Gastrocnemius medialis (tissue), 4 donors: Measurements from ENCODE around the gene M6PR. TPM values are rescaled to one million over a fixed set of nuclear protein-coding genes. Genes with fewer than 3 reads are reported as not detected.
A peak's percentile ranks its signal among the peaks of the same experiment; 100 is the strongest.

ENCODE experiments used
- ATAC-seq, 2 donors: fragments of 150-250 bp; one replicate each; pipeline ENCODE4 v1.9.1; 2016
- DNase-seq, 2 donors: peaks; one replicate each; pipeline ENCODE4 v3.0.0-alpha.2; 2019
- H3K27ac ChIP-seq, 4 donors: fragments of 200-600 bp; sonication (generic); 1 replicate in 1 of 4; 2 replicates in 3 of 4; pipeline ENCODE4 v1.5.1; 2016 to 2018; ENCODE audit warnings: mild to moderate bottlenecking in 2 of 4, moderate library complexity in 1 of 4
- H3K27me3 ChIP-seq, 3 donors: fragments of 200-600 bp; sonication (generic) in 2 of 3; 1 replicate in 1 of 3; 2 replicates in 2 of 3; pipeline versions ENCODE4 v1.5.1 to v1.6.0; 2016 to 2019; ENCODE audit warnings: mild to moderate bottlenecking in 1 of 3, moderate library complexity in 1 of 3
- H3K36me3 ChIP-seq, 2 donors: fragments of 200-600 bp; sonication (generic) in 1 of 2; one replicate each; pipeline ENCODE4 v1.5.1; 2017 to 2018
- H3K4me1 ChIP-seq, 2 donors: fragments of 200-600 bp; sonication (generic) in 1 of 2; one replicate each; pipeline ENCODE4 v1.5.1; 2016 to 2017; ENCODE audit warnings: mild to moderate bottlenecking in 2 of 2
- H3K4me3 ChIP-seq, 4 donors: fragments of 200-600 bp; sonication (generic) in 3 of 4; 1 replicate in 1 of 4; 2 replicates in 3 of 4; pipeline ENCODE4 v1.5.1; 2016 to 2019; ENCODE audit warnings: mild to moderate bottlenecking in 2 of 4
- H3K9me3 ChIP-seq, 3 donors: fragments of 200-600 bp; sonication (generic) in 2 of 3; 1 replicate in 1 of 3; 2 replicates in 2 of 3; pipeline ENCODE4 v1.5.1; 2016 to 2019
- CTCF ChIP-seq, 5 experiments: fragments of 450-650 bp in 3 of 5; fragments of 200-600 bp in 2 of 5; sonication (generic) in 2 of 5; IDR thresholded peaks in 4 of 5; conservative IDR thresholded peaks in 1 of 5; 1 replicate in 4 of 5; 2 replicates in 1 of 5; pipeline ENCODE4 v1.5.1; 2016 to 2019; ENCODE audit warnings: antibody characterized with exemption in 5 of 5, mild to moderate bottlenecking in 3 of 5, moderate library complexity in 3 of 5
- POLR2A ChIP-seq, 2 donors: fragments of 450-650 bp; IDR thresholded peaks; one replicate each; pipeline ENCODE4 v1.6.1; 2017; ENCODE audit warnings: antibody characterized with exemption in 2 of 2, mild to moderate bottlenecking in 2 of 2, moderate library complexity in 2 of 2
- in situ Hi-C, 4 donors: fragments of 200-750 bp; cut with MboI; loops; one replicate each; pipeline versions ENCODE4 v1.15.0 to v1.8.0; 2017; ENCODE audit warnings: low sequenced_read_pairs in 4 of 4
- intact Hi-C: fragments of 100-400 bp; cut with DNase I; formaldehyde crosslinking; loops from one replicate; pipeline ENCODE4 v1.15.1; 2023; ENCODE audit warnings: low total_unique reads
- total RNA-seq, 4 donors: library from RNA; depleted of rRNA; stranded (reverse); fragments of >200 nt; gene quantifications; one replicate each; pipeline versions ENCODE4 v1.1.0 to v1.2.3, GENCODE V29; 2016

Gene M6PR
- total RNA-seq, 4 donors from 2014 or later, result 46.6 to 75.3 (median 66.0) TPM

- Histone ChIP-seq H3K9me3 (no peaks in the 10 kb centered on the region), H3K27me3 (no peaks in the 10 kb centered on the region), H3K27ac (peak overlapping the region in 1 of 4 donors; percentile 2), H3K36me3 (no peaks in the 10 kb centered on the region), H3K4me3 (no peak overlapping the region), H3K4me1 (peaks cover 0 to 3% of the 10 kb centered on the region in 2 donors)
- no peak for ATAC-seq
- DNase-seq, result no peak
- intact Hi-C loops, result no loop called here
- TF ChIP-seq CTCF (IDR thresholded peaks at IDR 0.05 in 4 of 5, conservative IDR thresholded peaks at IDR 0.05 in 1 of 5) (no peak), POLR2A (IDR thresholded peaks at IDR 0.05) (no peak)
- in situ Hi-C loops, result no loop called here
These were observed 42.2 kb upstream of the M6PR start for GRCh38 chr12:8991371-8992345.

GRCh38 chr12:8989413-8989812 lies 40.0 kb upstream of the M6PR start, which contains the start of gene KLRG1:
TSS of gene KLRG1 (plus strand) at chr12:8989546. CDS start at chr12:8989636, 90 bp downstream.
- intact Hi-C loops (no loop called here), in situ Hi-C loops (no loop called here)
- DNase-seq (no peak), ATAC-seq (no peak)
- Histone ChIP-seq H3K36me3 (no peaks in the 10 kb centered on the region), H3K27me3 (no peaks in the 10 kb centered on the region), H3K9me3 (no peaks in the 10 kb centered on the region), H3K27ac (peak within 1 kb of the TSS in 1 of 4 donors; percentile 7), H3K4me1 (peaks cover 0 to 3% of the 10 kb centered on the region in 2 donors), H3K4me3 (no peak within 1 kb of the TSS)
- no peak for TF ChIP-seq CTCF (IDR thresholded peaks at IDR 0.05 in 4 of 5, conservative IDR thresholded peaks at IDR 0.05 in 1 of 5)

- Histone ChIP-seq H3K4me3 (no peak overlapping the region), H3K27me3 (no peaks in the 10 kb centered on the region), H3K36me3 (no peaks in the 10 kb centered on the region), H3K9me3 (no peaks in the 10 kb centered on the region), H3K27ac (no peak overlapping the region), H3K4me1 (peaks cover 0 to 3% of the 10 kb centered on the region in 2 donors)
- in situ Hi-C loops (no loop called here), intact Hi-C loops (no loop called here)
- DNase-seq, result no peak
- no peak for ATAC-seq
- no peak for TF ChIP-seq CTCF (IDR thresholded peaks at IDR 0.05 in 4 of 5, conservative IDR thresholded peaks at IDR 0.05 in 1 of 5)
These were observed 38.2 kb upstream of the M6PR start for GRCh38 chr12:8987685-8988084.

- in situ Hi-C loops, result no loop called here
- Histone ChIP-seq H3K9me3 (no peaks in the 10 kb centered on the region), H3K27ac (no peak overlapping the region), H3K36me3 (no peaks in the 10 kb centered on the region), H3K27me3 (no peaks in the 10 kb centered on the region), H3K4me3 (no peak overlapping the region), H3K4me1 (peaks cover 0 to 4% of the 10 kb centered on the region in 2 donors)
- DNase-seq (no peak), ATAC-seq (no peak)
- TF ChIP-seq POLR2A (IDR thresholded peaks at IDR 0.05) (no peak), CTCF (IDR thresholded peaks at IDR 0.05 in 4 of 5, conservative IDR thresholded peaks at IDR 0.05 in 1 of 5) (no peak)
- intact Hi-C loops, result no loop called here
These were observed 37.7 kb upstream of the M6PR start for GRCh38 chr12:8987163-8987562.
